NCI-H2081 (cell line): ENCODE measurements around the gene OSBPL7.

Experiments
- DNase-seq, 2 experiments: peaks; one replicate each; lab custom pipeline; 2025; lab: John Stamatoyannopoulos, UW

The OSBPL7 gene, protein sequence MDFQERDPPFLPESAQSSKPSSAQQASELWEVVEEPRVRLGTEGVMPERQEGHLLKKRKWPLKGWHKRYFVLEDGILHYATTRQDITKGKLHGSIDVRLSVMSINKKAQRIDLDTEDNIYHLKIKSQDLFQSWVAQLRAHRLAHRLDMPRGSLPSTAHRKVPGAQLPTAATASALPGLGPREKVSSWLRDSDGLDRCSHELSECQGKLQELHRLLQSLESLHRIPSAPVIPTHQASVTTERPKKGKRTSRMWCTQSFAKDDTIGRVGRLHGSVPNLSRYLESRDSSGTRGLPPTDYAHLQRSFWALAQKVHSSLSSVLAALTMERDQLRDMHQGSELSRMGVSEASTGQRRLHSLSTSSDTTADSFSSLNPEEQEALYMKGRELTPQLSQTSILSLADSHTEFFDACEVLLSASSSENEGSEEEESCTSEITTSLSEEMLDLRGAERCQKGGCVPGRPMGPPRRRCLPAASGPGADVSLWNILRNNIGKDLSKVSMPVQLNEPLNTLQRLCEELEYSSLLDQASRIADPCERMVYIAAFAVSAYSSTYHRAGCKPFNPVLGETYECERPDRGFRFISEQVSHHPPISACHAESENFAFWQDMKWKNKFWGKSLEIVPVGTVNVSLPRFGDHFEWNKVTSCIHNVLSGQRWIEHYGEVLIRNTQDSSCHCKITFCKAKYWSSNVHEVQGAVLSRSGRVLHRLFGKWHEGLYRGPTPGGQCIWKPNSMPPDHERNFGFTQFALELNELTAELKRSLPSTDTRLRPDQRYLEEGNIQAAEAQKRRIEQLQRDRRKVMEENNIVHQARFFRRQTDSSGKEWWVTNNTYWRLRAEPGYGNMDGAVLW

DNA sequence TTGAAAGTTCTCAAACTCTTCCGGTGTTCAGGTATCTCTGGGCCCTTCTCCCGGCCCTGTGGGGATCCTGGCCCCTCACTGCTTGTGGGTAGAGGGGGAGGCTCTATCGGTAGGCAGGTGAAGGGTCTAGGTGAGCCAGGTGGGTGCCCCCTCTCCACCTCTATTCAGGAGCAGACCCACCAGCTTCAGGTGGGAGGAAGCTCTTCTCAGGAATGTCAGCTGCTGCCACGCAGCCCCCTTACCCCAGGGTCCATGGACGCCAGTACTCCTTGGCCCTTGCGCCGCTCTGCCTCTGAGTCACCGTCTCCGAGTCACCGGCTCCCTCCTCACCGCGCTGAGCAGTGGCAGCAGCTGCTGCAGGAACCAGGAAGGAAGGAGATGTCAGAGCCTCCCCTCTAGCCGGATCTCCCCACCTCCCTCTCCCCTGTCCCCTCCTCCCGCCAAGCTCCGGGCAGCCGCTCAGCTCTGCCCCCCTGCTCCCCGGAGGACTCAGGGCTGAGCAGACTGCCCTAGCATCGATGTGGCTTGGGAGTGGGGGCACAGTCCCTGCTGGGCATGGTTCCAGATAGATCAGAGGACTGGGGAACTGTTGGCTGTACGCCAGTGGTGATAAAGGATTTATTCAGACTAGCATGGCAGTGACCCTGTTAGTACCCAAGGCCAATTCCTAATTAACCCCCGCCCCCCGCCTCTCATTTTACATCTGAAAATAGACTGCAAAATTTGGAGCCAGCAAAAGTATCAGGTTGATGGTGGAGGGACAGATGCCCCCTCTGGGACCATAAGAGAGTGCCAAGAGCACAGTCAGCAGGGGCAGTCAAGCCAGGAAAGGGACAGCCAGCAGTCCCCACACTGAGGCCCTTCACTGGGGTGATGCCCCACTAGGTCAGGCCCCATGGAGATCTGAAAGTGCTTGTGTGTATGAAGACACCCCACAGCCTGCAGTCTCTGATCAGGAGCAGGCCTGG, at the start of gene OSBPL7:
Gene OSBPL7 (minus strand): TSS at position 371 of the 968 bp plus-strand sequence. CDS start 1,516 bp downstream, outside the sequence.
- DNase-seq = peak; percentile 86 to 90

DNA sequence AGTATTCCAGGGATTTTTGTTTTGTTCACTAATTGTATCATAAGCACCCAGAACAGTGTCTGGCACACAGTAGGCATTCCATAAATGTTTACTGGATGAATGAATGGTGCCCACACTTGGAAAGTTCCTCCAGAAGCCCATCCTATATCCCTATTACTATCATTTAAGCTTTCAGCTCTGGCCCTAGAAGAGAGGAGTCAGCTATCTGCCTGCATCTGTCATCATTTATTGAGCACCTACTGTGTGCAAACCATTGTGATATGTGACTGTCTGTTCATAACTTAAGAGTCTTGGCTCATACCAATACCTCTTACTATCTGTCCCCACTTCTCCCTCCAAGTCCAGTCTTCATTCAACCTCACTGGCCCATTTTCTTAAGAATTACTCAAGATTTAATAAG, 49.5 kb upstream of the OSBPL7 start:
- no peak for DNase-seq

DNA sequence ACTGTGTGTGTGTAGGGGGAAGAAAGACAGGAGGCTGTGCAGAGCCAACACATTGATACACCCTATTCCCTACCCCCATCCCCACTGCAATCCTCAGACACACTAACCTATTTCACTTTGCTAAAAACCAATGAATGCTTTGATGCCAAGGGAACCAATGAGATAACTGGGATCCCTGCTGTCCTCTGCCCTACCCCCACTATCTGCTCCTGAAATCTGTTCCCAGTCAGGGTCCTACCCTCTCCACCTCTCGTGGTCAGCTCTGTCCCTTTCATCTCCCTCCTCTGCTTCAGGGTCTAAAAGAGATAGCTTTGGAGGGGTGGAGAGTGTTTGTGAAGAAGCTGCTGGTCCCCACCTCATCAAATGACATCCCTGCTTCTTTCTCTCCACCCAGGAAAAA, 48.5 kb upstream of the OSBPL7 start:
- no peak for DNase-seq

DNA sequence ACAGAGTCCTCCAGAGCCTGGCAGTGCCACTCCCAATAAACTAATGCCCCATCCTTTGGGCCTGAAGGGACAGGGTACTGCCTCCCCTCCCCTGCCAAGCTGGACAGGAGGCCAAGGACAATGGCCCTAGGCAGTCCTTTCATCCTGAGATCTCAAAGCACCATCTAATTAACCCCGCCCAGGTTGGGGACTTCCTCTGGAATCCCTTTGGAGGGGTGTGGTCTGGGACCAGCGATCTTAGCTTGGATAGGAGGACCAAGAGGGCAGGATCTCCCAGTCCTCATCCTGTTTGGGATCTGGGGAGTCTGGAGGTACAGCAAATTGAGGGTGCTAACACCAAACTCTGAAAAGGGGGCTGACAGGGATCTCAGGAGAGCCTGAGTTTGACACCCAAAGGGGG, 47.5 kb upstream of the OSBPL7 start:
- no peak for DNase-seq

DNA sequence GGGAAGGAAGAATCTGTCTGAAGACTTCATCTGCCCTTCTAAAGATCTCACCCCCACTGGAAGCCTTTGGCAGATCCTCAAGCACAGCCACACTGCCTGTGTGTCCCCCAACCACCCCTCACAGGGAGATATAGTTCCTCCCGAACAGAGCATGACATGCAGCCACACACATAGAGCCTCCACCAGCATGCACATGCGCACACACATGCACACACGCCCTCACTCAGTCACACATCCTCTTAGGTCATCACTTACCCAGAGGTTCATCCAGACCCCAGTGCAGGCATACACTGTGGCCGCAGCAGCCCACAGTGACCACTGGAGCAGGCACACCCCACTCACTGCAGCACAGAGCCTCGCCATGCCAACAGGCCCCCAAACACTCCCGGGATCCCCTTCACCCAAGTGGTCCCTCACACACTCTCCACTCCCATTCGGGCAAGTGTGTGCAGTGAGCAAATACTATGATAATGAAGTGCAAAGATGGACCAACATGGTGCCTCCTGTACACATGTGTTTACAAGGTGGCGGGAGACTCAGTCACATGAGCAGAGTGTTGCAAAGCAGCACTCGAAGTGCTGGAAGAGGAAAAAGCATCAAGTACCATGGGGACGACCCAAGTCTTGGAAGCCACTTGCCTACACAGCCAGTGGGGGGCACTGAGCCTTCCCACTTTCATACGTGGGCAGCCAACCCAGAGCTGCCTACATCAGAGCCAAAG, 46.4 kb upstream of the OSBPL7 start:
- DNase-seq = no peak

DNA sequence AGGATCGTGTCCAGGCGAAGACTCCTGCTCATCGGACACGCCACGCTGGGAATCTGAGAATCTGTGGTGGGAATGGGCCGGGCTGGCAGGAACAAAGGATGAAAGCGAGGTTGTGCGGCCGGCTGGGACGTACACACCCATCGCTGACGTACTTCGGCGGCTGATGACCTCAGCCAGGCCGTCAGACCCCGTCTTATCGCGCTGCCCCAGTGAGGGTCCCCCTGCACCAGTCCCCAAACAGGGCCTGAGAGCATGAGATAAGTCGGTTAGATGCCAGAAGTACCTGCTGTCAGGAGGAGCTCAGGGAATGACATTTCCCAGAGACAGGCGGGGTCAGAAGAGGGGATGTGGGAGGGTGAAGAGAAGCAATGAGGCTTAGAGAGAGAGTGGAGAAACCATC, 45.3 kb upstream of the OSBPL7 start:
- DNase-seq = no peak

DNA sequence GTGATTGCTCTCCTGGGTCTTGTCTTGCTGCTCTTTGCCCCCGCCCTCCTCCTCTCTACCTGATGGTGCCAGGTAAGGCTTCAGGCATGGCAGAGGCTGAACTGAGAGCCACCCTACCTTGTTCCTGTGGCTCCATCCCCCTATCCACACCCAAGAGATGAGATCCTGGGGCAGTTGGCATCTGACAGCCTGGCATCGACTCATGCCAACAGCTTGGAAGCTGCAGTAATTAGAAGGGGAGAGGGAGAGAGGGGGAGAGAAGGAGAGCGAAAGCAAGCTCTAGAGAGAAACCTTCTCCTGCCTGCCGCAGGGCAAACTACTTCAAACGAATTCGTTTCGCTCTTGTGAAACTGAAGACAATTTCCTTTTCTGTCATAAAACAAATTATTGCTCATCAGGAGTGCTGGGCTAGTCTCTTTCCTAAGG, 43.2 kb upstream of the OSBPL7 start:
- no peak for DNase-seq

DNA sequence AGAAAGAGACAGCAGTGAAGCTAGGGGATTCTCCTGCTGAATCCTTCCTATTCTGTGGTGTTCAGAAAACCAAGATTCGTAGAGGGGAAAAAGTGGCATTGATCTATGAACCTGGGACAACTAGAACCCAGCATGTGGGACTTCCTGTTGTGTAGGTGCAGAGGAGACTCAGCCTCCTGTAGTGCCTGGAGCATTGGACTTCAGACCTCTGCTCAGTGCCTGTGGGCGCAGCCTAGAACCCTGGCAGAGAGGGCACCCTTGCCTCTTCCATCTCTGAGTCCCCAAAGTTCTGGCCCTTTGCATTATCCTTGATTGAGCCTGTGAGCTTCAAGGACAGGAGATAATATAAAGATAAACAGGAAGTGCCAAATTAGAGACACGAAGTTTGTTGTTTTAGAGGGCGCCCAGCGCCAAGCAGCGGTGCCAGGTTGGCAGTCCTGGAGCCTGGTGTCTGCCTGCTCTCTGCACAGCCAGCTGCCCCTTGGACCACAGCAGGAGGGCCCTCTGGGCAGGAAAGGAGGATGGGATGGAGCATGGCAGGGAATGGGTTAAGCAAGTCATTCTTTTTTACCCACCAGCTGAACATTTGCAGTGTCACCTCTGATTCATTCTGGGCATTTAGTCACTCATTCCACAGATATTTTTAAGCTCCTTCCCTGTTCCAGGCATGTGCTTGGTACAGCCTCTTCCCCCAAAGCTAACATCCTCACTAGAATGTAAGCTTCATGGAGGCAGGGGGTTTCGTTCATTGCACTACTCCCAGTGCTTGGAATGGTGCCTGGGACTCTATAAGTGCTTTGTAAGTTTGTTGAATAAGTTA, 41.2 kb upstream of the OSBPL7 start:
- peak in 1 of 2 experiments; percentile 60 for DNase-seq

DNA sequence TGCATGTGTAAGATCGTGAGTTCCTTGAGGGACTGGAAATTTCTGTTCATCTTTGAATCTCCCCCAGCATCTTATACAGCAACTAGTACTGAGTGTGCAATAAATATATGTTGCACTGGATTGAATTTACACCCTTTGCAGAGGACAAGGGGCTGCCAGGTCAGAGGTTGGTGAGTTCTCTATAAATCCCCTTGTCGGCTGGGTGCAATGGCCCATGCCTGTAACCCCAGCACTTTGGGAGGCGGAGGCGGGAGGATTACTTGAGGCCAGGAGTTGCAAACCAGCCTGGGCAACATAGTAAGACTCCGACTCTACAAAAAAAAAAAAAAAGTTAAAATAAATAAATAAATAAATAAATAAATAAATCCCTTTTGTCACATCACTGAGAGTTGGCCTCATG, 38.8 kb upstream of the OSBPL7 start:
- DNase-seq = no peak

DNA sequence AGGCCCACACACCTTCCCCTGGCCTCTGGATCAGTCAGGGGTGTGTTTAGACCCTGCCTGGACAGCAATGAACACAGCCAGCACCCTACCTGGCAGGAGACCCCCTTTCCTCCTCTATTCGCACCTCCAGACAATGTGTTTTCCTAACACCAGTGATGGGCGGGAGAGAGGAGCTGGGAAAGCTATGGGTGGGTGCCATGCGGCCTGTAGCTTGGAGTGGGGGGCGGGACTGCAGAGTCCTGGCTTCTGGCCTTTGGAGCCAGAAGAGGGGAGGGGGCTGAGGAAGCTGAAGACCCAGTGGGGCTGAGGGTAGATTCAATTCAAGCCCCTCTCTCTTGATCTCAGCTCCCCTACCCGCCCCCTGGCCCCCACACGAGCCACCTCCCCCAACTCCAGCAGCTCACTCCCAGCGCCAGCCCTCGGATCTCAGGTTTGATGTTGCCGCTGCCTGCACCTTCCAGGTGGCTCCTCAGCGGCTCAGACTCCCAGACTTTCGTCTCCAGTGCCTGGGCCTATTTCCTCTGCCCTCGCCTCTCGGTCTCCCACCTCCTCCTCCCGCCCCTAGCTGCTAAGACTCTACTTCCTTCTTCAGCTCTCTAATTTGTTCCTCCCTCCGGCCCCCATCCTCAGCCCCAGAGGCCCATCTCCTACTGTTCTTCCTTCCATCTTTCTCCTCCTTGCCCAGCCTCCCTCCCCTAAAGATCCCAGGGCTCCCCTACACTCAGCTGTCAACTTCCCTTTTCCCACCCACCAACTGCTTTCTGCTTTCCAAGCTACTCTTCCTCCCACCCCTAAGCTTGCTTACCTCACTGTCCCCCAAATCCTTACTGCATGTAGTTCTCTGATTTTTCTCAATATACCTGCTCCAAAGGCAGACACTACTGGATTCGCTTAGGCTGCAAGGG, 36.2 kb upstream of the OSBPL7 start:
- no peak for DNase-seq

DNA sequence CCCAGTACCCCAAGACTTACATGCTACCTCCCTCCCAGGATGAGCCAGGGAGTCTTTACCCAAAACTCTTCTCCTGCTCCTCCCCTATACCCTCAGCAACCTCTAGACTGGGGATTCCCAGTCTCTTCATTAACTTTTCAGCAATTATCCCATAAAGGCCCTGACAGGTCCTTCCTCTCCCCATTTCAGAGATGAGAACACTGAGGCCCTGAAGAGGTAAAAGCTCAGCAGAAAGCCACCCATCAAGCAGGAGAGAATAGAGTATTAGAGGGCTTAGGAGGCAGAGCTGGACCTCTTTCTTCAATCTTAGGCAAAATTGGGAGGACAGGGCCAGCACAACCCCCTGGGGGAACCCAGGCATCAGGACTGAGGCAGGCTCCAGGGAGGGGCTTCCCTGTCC, 35.2 kb upstream of the OSBPL7 start:
- no peak for DNase-seq

DNA sequence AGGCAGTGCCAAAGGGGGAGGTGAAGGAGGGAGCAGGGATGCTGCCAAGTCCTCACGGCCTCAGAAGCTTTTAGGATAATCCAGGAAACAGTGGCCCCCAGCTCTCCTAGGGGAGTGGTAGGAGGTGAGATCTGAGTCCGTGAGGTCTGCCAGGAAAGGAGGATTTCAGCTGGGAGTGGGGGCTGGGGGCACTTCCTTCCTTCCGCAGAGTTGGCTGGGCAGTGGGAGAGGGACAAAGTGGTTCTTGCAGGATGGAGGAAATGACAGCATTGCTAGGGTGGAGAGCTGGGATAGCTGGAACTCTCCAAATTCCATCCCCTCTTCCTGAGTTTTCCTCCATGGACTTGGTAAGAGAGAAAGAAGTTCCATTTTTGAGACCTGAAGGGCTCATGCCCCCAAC, 34.1 kb upstream of the OSBPL7 start:
- DNase-seq = no peak

DNA sequence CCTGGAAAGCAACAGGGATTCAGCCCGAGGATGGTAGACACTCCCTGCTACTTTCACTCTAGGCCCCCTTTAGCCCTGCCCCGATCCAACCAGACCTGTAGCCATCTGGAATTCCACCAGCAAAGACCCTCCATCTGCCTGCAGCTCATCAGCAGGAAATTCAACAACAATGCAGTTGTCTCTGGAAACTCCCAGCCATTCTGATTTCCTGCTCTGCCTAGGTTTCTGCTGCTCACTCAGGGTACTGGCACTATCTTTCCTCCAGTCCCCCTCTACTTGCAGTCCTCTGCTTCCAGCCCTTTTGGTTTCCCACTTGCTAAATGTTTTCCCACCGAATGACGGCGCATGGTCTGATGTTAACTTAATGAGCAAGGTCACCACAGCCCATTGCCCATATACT, 32.0 kb upstream of the OSBPL7 start:
- DNase-seq = no peak

DNA sequence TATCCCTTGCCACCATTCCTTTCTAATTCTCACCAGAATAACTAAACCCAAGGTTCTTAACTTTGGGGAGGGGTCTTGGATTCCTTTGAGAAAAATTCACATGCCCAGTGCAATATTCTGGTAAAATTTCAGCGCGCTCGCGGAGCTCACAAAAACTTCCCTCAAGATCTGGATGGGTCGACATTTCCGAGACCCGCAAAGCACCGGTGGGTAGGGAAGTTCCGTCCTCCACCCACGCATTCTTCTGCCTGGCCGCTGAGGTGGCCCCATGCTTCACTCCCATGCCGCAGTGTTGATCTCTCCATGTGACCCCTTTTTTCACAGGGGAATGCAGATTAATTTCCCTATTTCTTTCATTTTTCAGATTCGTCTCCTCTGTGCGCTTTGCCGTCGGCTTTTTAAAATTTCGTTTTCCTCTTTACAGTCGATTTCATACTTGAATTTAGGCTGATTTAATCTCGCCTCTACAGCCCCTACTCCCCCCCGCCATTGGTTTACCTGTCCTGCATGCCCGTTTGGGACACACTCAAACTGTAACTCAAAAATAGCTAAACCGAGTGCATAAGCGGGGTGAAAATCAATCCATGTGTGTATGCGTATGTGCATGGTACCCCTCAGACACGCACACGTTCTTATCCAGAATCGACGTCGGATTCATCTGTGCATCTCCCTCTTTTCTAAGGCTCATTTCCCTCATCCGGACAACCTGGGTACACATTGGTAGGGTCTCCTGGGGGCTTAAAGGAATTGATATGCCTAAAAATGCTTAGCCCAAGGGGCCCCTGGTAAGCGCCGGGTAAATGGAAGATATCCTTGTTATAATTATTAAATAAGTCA, 30.7 kb upstream of the OSBPL7 start:
- no peak for DNase-seq

DNA sequence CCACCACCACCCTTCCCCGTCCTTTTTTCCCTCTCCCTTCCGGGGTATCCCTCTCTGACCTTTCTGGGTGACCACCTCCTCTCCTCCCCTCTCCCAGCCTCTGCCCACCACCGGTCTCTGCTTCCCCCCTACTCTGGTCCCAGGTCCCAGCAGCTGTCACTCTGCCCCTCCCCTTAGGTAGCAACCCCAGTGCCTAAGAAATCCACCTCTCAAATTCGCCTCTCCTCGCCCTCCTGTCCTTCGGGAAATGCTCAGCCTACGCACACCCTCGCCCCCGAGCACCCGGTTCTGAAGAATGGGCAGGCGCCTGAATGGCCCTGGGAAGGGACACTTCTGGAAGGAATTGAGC, 30.1 kb upstream of the OSBPL7 start:
- no peak for DNase-seq

DNA sequence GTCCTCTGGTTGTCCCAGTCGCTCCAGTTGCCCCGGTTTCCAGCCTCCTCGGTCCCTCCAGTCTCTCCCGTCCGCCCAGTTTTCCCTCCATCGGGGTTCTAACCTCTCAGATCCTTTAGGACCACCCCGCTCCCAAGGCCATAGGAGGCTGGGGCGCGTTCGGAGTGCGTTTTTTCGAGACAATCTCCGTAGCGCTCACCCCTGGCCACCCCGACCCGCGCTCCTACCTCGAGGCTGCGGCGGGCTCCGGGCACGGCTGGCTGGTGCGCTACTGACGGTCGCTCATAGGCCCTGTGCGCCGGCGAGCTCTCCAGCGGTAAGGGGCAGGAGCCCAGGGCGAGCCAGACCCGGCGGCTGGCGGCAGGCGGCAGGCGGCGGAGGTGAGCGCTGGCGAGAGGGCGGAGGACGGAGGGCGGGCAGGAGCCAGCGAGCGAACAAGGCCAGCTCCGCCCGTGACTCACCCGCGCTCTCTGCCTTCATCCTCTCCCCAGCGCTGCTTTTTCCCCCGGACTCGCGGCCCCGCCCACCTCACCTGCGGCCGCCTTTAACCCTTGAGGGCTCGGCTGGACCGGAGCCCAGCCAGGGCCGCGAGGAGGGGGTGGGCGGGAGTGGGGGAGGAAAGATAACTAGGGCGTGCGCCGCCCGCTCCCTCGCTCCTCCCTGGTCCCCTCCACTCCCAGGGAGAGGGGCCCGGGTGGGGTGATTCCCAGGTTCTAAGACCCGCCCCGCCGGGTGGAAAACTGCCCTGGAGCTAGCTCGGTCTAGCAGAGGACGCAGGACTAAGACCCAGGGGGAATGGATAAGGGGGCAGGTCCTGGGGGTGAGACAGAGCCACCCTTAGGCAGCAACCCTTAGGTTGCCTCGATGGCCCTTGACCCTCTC, 29.3 kb upstream of the OSBPL7 start, which contains the start of gene SP6:
Gene SP6 (minus strand): TSS at position 472 of the 882 bp plus-strand sequence. CDS start 2,734 bp downstream, outside the sequence.
- peak; percentile 73 to 84 for DNase-seq

DNA sequence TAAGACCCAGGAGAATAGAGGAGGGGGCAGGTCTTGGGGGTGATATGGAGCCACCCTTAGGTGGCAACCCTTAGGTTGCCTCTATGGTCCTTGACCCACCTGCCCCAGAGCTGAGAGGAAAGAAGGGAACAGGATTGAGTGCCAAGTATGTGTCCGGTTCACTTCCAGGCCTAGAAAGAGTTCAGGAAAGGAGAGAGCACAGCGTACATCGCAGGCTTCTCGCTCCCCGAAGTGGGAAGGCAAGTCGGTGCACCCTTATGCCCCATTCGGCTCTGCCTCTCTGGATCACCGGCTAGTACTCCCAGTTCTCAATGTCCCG, 28.7 kb upstream of the OSBPL7 start:
- peak in 1 of 2 experiments; percentile 39 for DNase-seq

DNA sequence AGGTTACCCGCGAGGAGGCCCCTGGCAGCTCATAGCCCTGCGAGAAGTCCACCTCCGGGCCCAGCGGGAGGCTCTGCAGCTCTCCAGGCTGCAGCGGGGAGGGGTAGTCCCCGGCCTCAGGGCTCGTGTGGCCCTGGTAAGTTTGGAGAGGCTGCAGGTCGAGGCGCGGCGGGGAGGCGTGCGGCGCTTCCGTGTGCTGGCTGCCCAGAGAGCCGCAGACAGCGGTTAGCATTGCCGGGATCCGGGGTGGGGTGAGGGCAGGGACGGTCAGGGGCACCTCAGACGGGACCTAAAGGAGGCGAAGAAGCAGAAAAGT, 26.6 kb upstream of the OSBPL7 start:
- DNase-seq = no peak
